ENCODE results near the gene YBX3.

GRCh38 chr12:10741845-10742244 lies 18.7 kb upstream of the YBX3 start:
- no peak for TF ChIP-seq CTCF (IDR thresholded peaks at IDR 0.05; ENCODE audit: low read depth, low read length, poor library complexity, severe bottlenecking)
- TF ChIP-seq EZH2phosphoT487 (IDR thresholded peaks at IDR 0.05; ENCODE audit: borderline replicate concordance, low read length) = no peak

All from DOHH2 (cell line).